ENCODE data around the gene KRT36. TPM values are rescaled to one million over a fixed set of nuclear protein-coding genes. Genes with fewer than 3 reads are reported as not detected.
A peak's percentile ranks its signal among the peaks of the same experiment; 100 is the strongest.

KRT36 gene
- total RNA-seq, 1 donor from 2014 or later, result not detected

- no peak for DNase-seq (ENCODE audit: low spot score in 2 of 2, unreplicated experiment in 2 of 2)
- H3K36me3 Mint-ChIP-seq, result peaks cover 20% of the 10 kb centered on the region
- H3K4me1 Mint-ChIP-seq, result peaks cover 69% of the 10 kb centered on the region
- H3K4me3 Mint-ChIP-seq, result no peak overlapping the region
- no peaks in the 10 kb centered on the region for H3K27me3 Mint-ChIP-seq (ENCODE audit: low read depth)
- H3K27ac Mint-ChIP-seq, result peak overlapping the region; percentile 86
- no peaks in the 10 kb centered on the region for H3K9me3 Mint-ChIP-seq
- TF ChIP-seq, protein P1, sequence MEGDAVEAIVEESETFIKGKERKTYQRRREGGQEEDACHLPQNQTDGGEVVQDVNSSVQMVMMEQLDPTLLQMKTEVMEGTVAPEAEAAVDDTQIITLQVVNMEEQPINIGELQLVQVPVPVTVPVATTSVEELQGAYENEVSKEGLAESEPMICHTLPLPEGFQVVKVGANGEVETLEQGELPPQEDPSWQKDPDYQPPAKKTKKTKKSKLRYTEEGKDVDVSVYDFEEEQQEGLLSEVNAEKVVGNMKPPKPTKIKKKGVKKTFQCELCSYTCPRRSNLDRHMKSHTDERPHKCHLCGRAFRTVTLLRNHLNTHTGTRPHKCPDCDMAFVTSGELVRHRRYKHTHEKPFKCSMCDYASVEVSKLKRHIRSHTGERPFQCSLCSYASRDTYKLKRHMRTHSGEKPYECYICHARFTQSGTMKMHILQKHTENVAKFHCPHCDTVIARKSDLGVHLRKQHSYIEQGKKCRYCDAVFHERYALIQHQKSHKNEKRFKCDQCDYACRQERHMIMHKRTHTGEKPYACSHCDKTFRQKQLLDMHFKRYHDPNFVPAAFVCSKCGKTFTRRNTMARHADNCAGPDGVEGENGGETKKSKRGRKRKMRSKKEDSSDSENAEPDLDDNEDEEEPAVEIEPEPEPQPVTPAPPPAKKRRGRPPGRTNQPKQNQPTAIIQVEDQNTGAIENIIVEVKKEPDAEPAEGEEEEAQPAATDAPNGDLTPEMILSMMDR (IDR thresholded peaks at IDR 0.05; ENCODE audit: unreplicated experiment), result no peak
These were observed 31.3 kb upstream of the KRT36 start for GRCh38 chr17:41520821-41521521.

DNA sequence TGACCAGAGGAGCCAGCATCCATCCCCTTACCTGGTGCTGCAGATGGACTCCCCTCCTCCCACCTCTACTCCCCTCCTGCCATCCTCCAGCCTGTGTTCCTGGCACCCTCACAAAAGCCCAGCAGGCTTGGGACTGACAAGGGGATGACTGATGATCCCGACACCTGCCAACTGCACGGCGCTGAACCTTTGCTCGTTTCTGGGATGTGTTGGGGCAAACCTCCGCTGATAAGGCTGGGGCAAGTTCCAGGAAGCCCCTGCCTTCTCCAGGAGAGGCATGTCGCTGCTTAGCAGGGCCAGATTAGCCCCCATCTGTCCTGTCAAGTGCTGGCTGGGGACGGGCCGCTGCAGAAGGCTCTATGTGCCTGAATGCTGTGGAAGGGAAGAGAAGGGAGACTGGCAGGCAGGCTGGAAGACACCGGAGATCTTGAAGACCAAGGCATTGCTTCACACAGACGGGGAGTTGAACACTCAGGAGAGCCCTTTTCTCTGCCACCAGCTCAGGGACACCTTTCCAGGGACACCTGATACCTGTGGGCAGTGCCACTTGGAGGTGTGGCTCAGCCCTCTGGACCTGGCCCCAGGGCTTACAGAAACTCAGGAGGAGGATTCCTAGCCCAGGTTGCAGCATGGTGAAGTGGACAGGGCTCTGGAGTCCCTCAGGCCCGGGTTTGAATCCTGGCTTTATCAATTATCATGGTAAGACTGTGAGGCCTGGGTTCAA lies 30.0 kb upstream of the KRT36 start:
- Mint-ChIP-seq H3K9me3 (no peaks in the 10 kb centered on the region), H3K27me3 (ENCODE audit: low read depth) (no peaks in the 10 kb centered on the region), H3K4me1 (peaks cover 61% of the 10 kb centered on the region), H3K27ac (peak overlapping the region; percentile 68), H3K36me3 (peaks cover 15% of the 10 kb centered on the region), H3K4me3 (peak overlapping the region; percentile 8)
- TF ChIP-seq, protein P1 (IDR thresholded peaks at IDR 0.05; ENCODE audit: unreplicated experiment), result no peak
- DNase-seq (ENCODE audit: low spot score in 2 of 2, unreplicated experiment in 2 of 2), result no peak

- H3K36me3 Mint-ChIP-seq, result peaks cover 10% of the 10 kb centered on the region
- peaks cover 55% of the 10 kb centered on the region for H3K4me1 Mint-ChIP-seq
- no peak for DNase-seq (ENCODE audit: low spot score in 2 of 2, unreplicated experiment in 2 of 2)
- TF ChIP-seq, protein P1 (IDR thresholded peaks at IDR 0.05; ENCODE audit: unreplicated experiment), result no peak
- H3K9me3 Mint-ChIP-seq, result no peaks in the 10 kb centered on the region
- peak within 1 kb of the TSS; percentile 8 for H3K4me3 Mint-ChIP-seq
- no peaks in the 10 kb centered on the region for H3K27me3 Mint-ChIP-seq (ENCODE audit: low read depth)
- H3K27ac Mint-ChIP-seq, result peak within 1 kb of the TSS; percentile 68
These were observed 29.2 kb upstream of the KRT36 start, which contains the start of gene KRT15 for GRCh38 chr17:41518789-41519449. Gene KRT15, minus strand, starts transcription at chr17:41518890. Its CDS starts 63 bp downstream, at chr17:41518827.

GRCh38 chr17:41518031-41518430 lies 28.3 kb upstream of the KRT36 start:
- Mint-ChIP-seq H3K4me3 (no peak overlapping the region), H3K9me3 (no peaks in the 10 kb centered on the region), H3K27ac (no peak overlapping the region), H3K27me3 (ENCODE audit: low read depth) (no peaks in the 10 kb centered on the region), H3K36me3 (peaks cover 1% of the 10 kb centered on the region), H3K4me1 (peaks cover 52% of the 10 kb centered on the region)
- TF ChIP-seq, protein P1 (IDR thresholded peaks at IDR 0.05; ENCODE audit: unreplicated experiment), result no peak
- no peak for DNase-seq (ENCODE audit: low spot score in 2 of 2, unreplicated experiment in 2 of 2)

- H3K9me3 Mint-ChIP-seq, result no peaks in the 10 kb centered on the region
- peaks cover 55% of the 10 kb centered on the region for H3K4me1 Mint-ChIP-seq
- no peak for DNase-seq (ENCODE audit: low spot score in 2 of 2, unreplicated experiment in 2 of 2)
- no peaks in the 10 kb centered on the region for H3K36me3 Mint-ChIP-seq
- no peak overlapping the region for H3K4me3 Mint-ChIP-seq
- H3K27ac Mint-ChIP-seq, result no peak overlapping the region
- TF ChIP-seq, protein P1 (IDR thresholded peaks at IDR 0.05; ENCODE audit: unreplicated experiment), result no peak
- H3K27me3 Mint-ChIP-seq (ENCODE audit: low read depth), result no peaks in the 10 kb centered on the region
These were observed 27.1 kb upstream of the KRT36 start for GRCh38 chr17:41516830-41517283.

Measured in mesothelial cell of epicardium (in vitro differentiated cells).